CD4-positive, alpha-beta memory T cell (primary cell): ENCODE results near the gene ZDHHC14. TPM values are rescaled to one million over a fixed set of nuclear protein-coding genes. Genes with fewer than 3 reads are reported as not detected.
"Not testable (repeated sequence)": the region's sequence is repeated elsewhere in the genome, so short reads cannot be mapped to it uniquely, and the experiment has no call there.

ENCODE experiments used
- CTCF ChIA-PET: fragments of 350-600 bp; sonication (Branson Sonifier 250); formaldehyde crosslinking; loops from one replicate; lab custom pipeline; 2021; ENCODE audit warnings: inconsistent platforms; ENCODE audit not compliant: partially characterized antibody; lab: Charles Lee
- POLR2A ChIA-PET: fragments of 350-600 bp; sonication (Branson Sonifier 250); formaldehyde crosslinking; loops from one replicate; lab custom pipeline; 2021; ENCODE audit not compliant: partially characterized antibody; lab: Charles Lee
- DNase-seq, 5 donors: peaks; one replicate each; pipeline versions ENCODE4 v3.0.0 to v3.0.0-alpha.2; 2020 to 2022; ENCODE audit warnings: mixed read lengths in 1 of 5
- H3K27ac ChIP-seq: one replicate; pipeline ENCODE4 v1.7.0; 2013; ENCODE audit warnings: low read depth, low read length
- H3K27me3 ChIP-seq: 2 replicates; pipeline ENCODE4 v1.7.0; 2013; ENCODE audit warnings: mild to moderate bottlenecking, low read length, moderate library complexity; ENCODE audit not compliant: insufficient read depth
- H3K36me3 ChIP-seq: 2 replicates; pipeline ENCODE4 v1.7.0; 2013; ENCODE audit warnings: mild to moderate bottlenecking, low read length, moderate library complexity; ENCODE audit not compliant: insufficient read depth
- H3K4me1 ChIP-seq: 2 replicates; pipeline ENCODE4 v1.7.0; 2013; ENCODE audit warnings: mild to moderate bottlenecking, low read length, moderate library complexity; ENCODE audit not compliant: insufficient read depth
- H3K4me3 ChIP-seq, 2 donors: one replicate each; pipeline ENCODE4 v1.7.0; 2013; ENCODE audit warnings: low read length in 2 of 2, mild to moderate bottlenecking in 1 of 2
- H3K9me3 ChIP-seq, 2 donors: one replicate each; pipeline ENCODE4 v1.7.0; 2013; ENCODE audit warnings: low read length in 2 of 2, control low read depth in 1 of 2; ENCODE audit not compliant: control insufficient read depth in 1 of 2
- H3K27ac Mint-ChIP-seq, 7 donors: one replicate each; pipeline ENCODE4 v1.8.0; 2020 to 2021; ENCODE audit warnings: mixed read lengths in 7 of 7, mild to moderate bottlenecking in 6 of 7, inconsistent platforms in 3 of 7, moderate library complexity in 3 of 7
- H3K27me3 Mint-ChIP-seq, 2 donors: one replicate each; pipeline ENCODE4 v1.8.0; 2020 to 2021; ENCODE audit warnings: mixed read lengths in 2 of 2
- H3K36me3 Mint-ChIP-seq, 2 donors: one replicate each; pipeline ENCODE4 v1.8.0; 2020 to 2021; ENCODE audit warnings: mixed read lengths in 2 of 2, inconsistent platforms in 1 of 2, mild to moderate bottlenecking in 1 of 2
- H3K4me1 Mint-ChIP-seq, 4 donors: one replicate each; pipeline ENCODE4 v1.8.0; 2020 to 2021; ENCODE audit warnings: mixed read lengths in 4 of 4, mild to moderate bottlenecking in 1 of 4
- H3K4me3 Mint-ChIP-seq, 8 donors: one replicate each; pipeline ENCODE4 v1.8.0; 2020 to 2021; ENCODE audit warnings: mixed read lengths in 8 of 8, mild to moderate bottlenecking in 7 of 8, moderate library complexity in 6 of 8, inconsistent platforms in 3 of 8
- H3K9me3 Mint-ChIP-seq, 8 donors: one replicate each; pipeline ENCODE4 v1.8.0; 2020 to 2021; ENCODE audit warnings: mixed read lengths in 8 of 8, mild to moderate bottlenecking in 5 of 8, inconsistent platforms in 3 of 8, moderate library complexity in 1 of 8
- intact Hi-C: fragments of 100-400 bp; cut with micrococcal nuclease; formaldehyde crosslinking; loops from one replicate; pipeline ENCODE4 v1.15.1; 2023
- polyA plus RNA-seq, 2 donors: library from polyadenylated mRNA; unstranded; fragments of 300-500 nt; fragmentation: Illumina TruSeq; gene quantifications; one replicate each; pipeline ENCODE4 v1.2.3, GENCODE V29; 2021
- total RNA-seq, 2 experiments: library from RNA; stranded (reverse); gene quantifications; one replicate each; pipeline ENCODE4 v1.2.3, GENCODE V29; 2021

Gene ZDHHC14
- total and polyA plus RNA-seq, 4 experiments from 2014 or later = 1.5 to 1.9 (median 1.7) TPM

DNA sequence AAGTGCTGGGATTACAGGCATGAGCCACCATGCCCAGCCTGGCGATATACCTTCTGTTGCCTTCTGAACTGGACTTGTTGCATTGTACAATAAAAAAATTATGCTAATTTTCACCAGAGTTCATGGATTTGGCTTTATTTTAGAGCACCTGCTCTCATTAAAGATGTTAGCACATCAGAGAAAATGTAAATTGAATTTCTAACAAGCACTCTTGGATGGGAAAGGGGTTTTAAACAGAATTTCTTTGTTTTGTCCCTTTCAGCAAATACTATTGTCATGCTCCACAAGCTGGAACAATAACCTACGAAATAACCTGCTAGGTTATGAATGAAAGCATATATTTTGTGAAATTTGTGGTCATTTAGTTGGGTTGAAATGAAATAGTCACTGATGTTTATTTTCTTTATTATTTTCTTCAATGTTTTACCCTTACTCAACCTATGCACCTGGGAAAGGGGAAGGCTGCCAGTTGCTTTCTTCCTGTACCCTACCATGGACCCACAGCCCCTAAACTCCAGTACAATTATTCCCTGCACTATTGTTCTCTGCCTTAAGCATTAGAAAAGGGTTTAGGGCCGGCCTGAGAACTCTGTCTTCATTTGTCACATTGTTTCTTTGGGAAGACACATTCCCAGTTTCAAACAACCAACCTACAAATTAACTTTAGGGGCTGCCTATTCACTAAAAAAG, 22.2 kb downstream of the ZDHHC14 start:
- no peaks in the 10 kb centered on the region for H3K27me3 Mint-ChIP-seq
- Histone ChIP-seq H3K4me1 (no peaks in the 10 kb centered on the region), H3K27me3 (no peaks in the 10 kb centered on the region), H3K27ac (no peak overlapping the region), H3K4me3 (no peak overlapping the region), H3K36me3 (no peaks in the 10 kb centered on the region), H3K9me3 (no peaks in the 10 kb centered on the region)
- no peak overlapping the region for H3K4me3 Mint-ChIP-seq
- peaks cover 0 to 4% of the 10 kb centered on the region in 2 donors for H3K36me3 Mint-ChIP-seq
- ChIA-PET CTCF (no interaction called here), POLR2A (no interaction called here)
- H3K27ac Mint-ChIP-seq = no peak overlapping the region
- no peak for DNase-seq
- intact Hi-C loops = no loop called here
- H3K4me1 Mint-ChIP-seq = no peaks in the 10 kb centered on the region
- no peaks in the 10 kb centered on the region for H3K9me3 Mint-ChIP-seq

DNA sequence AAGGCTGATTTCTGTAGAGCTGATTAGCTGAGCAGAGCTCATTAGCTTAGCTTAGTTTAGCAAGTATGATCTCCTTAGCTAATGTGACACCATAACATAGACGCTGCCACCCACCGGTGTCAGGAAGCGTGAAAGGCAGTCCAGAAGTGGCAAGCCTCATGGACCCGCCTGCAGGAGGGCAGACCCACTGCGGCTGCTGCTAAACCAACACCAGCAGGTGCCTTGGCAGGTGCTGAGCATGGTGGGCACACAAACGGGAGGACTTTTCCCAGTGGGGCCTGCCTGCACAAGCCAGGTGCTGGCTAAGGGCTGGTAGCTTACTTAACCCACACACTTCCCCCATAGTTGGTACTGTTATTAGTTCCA, 22.7 kb downstream of the ZDHHC14 start:
- intact Hi-C loops = no loop called here
- Histone ChIP-seq H3K9me3 (no peaks in the 10 kb centered on the region), H3K4me3 (no peak overlapping the region), H3K36me3 (no peaks in the 10 kb centered on the region), H3K4me1 (no peaks in the 10 kb centered on the region), H3K27ac (no peak overlapping the region), H3K27me3 (no peaks in the 10 kb centered on the region)
- ChIA-PET CTCF (no interaction called here), POLR2A (no interaction called here)
- no peak overlapping the region for H3K4me3 Mint-ChIP-seq
- H3K36me3 Mint-ChIP-seq = peaks cover 0 to 4% of the 10 kb centered on the region in 2 donors
- no peak overlapping the region for H3K27ac Mint-ChIP-seq
- DNase-seq = no peak
- H3K4me1 Mint-ChIP-seq = no peaks in the 10 kb centered on the region
- no peaks in the 10 kb centered on the region for H3K9me3 Mint-ChIP-seq
- no peaks in the 10 kb centered on the region for H3K27me3 Mint-ChIP-seq

DNA sequence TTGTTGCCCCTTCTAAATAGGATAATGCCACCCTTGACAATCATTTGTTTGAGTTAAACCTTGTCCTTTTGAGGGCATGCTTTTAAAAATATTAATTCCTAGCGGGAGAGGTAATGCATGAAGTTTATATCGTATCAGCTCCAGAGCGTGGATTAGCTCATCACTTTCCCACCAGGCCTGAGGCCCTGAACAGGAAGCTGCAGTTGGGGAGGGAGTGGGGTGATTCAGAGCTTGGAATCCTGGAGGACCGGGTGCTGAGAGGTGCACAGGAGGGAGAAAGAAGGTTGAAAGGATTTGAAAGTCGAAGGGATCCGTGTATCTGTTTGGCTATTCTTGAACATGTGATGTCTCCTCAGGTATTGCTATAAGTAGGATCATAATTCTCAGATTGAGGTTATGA, 25.0 kb downstream of the ZDHHC14 start:
- CTCF ChIA-PET = interaction anchor here (1.1 kb wide), 1 partner anchor 261 kb away, joined by 3 read pairs; no protein-coding TSS in a partner anchor
- intact Hi-C loops = no loop called here

DNA sequence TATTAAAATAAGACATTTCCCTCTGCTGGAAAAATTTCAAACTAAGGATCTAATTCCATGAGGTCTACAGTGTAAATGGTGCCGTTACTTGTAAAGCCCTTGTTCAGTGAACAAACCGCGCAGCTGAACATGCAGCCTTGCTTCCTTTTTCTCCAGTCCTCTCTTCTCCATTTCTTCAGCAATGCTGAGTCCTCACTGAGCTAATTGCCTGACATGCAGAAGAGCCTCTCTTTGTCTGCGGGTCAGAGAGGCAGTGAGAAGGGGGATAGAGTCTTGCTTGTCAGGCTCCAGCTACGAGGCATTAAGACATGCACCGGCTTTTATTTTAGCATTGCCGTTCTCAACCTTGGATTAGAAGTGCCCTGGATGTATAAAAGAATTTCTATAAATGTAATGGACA, 25.7 kb downstream of the ZDHHC14 start:
- CTCF ChIA-PET = interaction anchor here (1.1 kb wide), 1 partner anchor 260 kb away, joined by 3 read pairs; no protein-coding TSS in a partner anchor

More for the DNA sequence above, 25.0 kb downstream of the ZDHHC14 start:
- H3K36me3 Mint-ChIP-seq = no peaks in the 10 kb centered on the region
- no peaks in the 10 kb centered on the region for H3K9me3 Mint-ChIP-seq
- Histone ChIP-seq H3K27me3 (no peaks in the 10 kb centered on the region), H3K36me3 (no peaks in the 10 kb centered on the region), H3K9me3 (no peaks in the 10 kb centered on the region), H3K27ac (no peak overlapping the region), H3K4me1 (no peaks in the 10 kb centered on the region), H3K4me3 (no peak overlapping the region)
- H3K27me3 Mint-ChIP-seq = no peaks in the 10 kb centered on the region
- no peaks in the 10 kb centered on the region for H3K4me1 Mint-ChIP-seq
- POLR2A ChIA-PET = no interaction called here
- H3K4me3 Mint-ChIP-seq = no peak overlapping the region
- no peak for DNase-seq
- no peak overlapping the region for H3K27ac Mint-ChIP-seq

DNA sequence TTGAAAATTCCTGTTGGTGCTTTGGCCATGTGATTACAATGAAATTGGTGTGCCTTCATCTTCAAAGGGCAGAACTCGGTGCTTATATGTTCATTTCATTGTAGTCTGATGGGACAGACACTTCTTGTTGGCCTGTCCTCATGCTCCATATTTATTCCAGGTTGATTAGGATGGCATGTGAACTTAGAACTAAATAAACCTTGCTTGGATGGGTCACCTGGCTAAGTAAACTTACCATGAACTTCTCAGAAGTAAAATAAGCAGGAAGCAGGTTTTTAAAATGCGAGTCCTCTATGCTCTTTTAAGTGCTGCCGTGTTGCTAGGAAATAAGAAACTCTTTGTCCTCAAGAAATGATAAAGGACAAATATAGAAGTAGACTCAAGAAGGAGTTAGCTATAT, 26.7 kb downstream of the ZDHHC14 start:
- no peak for DNase-seq
- Histone ChIP-seq H3K4me1 (no peaks in the 10 kb centered on the region), H3K27ac (no peak overlapping the region), H3K36me3 (no peaks in the 10 kb centered on the region), H3K4me3 (no peak overlapping the region), H3K27me3 (no peaks in the 10 kb centered on the region), H3K9me3 (no peaks in the 10 kb centered on the region)
- Mint-ChIP-seq H3K4me1 (no peaks in the 10 kb centered on the region), H3K27ac (no peak overlapping the region), H3K36me3 (peaks cover 0 to 2% of the 10 kb centered on the region in 2 donors), H3K9me3 (no peaks in the 10 kb centered on the region), H3K4me3 (no peak overlapping the region), H3K27me3 (peaks cover 1 to 2% of the 10 kb centered on the region in 2 donors)
- CTCF ChIA-PET = no interaction called here
- POLR2A ChIA-PET = no interaction called here
- intact Hi-C loops = no loop called here

More for the DNA sequence above, 25.7 kb downstream of the ZDHHC14 start:
- Mint-ChIP-seq H3K4me3 (no peak overlapping the region), H3K9me3 (no peaks in the 10 kb centered on the region), H3K27me3 (peaks cover 0 to 2% of the 10 kb centered on the region in 2 donors), H3K36me3 (no peaks in the 10 kb centered on the region), H3K27ac (no peak overlapping the region), H3K4me1 (no peaks in the 10 kb centered on the region)
- no peaks in the 10 kb centered on the region for H3K9me3 ChIP-seq
- DNase-seq = no peak
- H3K27me3 ChIP-seq = no peaks in the 10 kb centered on the region
- H3K27ac ChIP-seq = no peak overlapping the region
- intact Hi-C loops = no loop called here
- H3K4me3 ChIP-seq = no peak overlapping the region
- POLR2A ChIA-PET = no interaction called here
- no peaks in the 10 kb centered on the region for H3K4me1 ChIP-seq
- no peaks in the 10 kb centered on the region for H3K36me3 ChIP-seq

DNA sequence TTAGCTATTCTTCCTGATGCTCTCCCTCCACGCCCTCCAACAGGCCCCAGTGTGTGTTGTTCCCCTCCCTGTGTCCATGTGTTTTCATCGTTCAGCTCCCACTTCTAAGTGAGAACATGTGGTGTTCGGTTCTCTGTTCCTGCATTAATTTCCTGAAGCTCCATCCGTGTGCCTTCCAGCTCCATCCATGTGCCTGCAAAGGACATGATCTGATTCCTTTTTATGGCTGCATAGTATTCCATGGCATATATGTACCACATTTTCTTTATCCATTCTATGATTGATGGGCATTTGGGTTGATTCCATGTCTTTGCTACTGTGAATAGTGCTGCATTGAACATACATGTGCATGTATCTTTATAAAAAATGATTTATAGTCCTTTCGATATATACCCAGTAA, 27.4 kb downstream of the ZDHHC14 start:
- intact Hi-C loops, H3K27ac Mint-ChIP-seq, H3K27ac ChIP-seq, H3K36me3 ChIP-seq, POLR2A ChIA-PET, H3K4me1 Mint-ChIP-seq, H3K36me3 Mint-ChIP-seq, H3K27me3 ChIP-seq, DNase-seq, H3K27me3 Mint-ChIP-seq, H3K9me3 Mint-ChIP-seq, H3K9me3 ChIP-seq, H3K4me3 Mint-ChIP-seq, CTCF ChIA-PET, H3K4me3 ChIP-seq, H3K4me1 ChIP-seq: not testable (repeated sequence)

DNA sequence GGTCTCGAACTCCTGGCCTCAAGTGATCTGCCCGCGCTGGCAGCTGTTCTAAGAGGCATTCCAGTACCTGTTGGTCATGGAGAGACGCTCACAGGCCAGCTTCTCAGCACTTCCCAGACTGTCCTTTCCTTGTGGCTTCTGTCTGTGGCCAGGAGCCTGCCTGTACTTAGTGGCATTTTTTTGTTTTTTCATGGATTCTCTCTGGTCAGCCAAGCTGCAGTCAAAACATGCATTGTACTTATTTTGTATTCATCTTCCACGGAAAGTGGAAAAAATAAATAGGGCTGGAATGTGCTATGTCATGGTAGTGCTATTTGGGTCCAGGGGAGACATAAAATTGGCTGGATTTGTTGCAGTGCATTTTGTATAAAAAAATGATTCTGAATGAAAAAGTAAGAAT, 29.1 kb downstream of the ZDHHC14 start:
- H3K4me1 ChIP-seq = no peaks in the 10 kb centered on the region
- H3K27me3 Mint-ChIP-seq = peaks cover 2 to 4% of the 10 kb centered on the region in 2 donors
- H3K36me3 ChIP-seq = no peaks in the 10 kb centered on the region
- no peak overlapping the region for H3K27ac Mint-ChIP-seq
- no peak overlapping the region for H3K27ac ChIP-seq
- no peak for DNase-seq
- no peak overlapping the region for H3K4me3 ChIP-seq
- H3K9me3 ChIP-seq = no peaks in the 10 kb centered on the region
- H3K9me3 Mint-ChIP-seq = no peaks in the 10 kb centered on the region
- peaks cover 0 to 8% of the 10 kb centered on the region in 2 donors for H3K36me3 Mint-ChIP-seq
- H3K4me1 Mint-ChIP-seq = no peaks in the 10 kb centered on the region
- intact Hi-C loops = no loop called here
- ChIA-PET CTCF (interaction anchor here (1.3 kb wide), 1 partner anchor 257 kb away, joined by 4 read pairs; no protein-coding TSS in a partner anchor), POLR2A (no interaction called here)
- no peaks in the 10 kb centered on the region for H3K27me3 ChIP-seq
- no peak overlapping the region for H3K4me3 Mint-ChIP-seq
